SK-N-SH treated with all-trans-retinoic acid at 6 μM for 48 hours (cell line): Measurements from ENCODE around the gene ZFP91.

Experiments
- ATAC-seq: fragments of 200-7000 bp; cut with Tn5 transposase; 3 replicates; pipeline ENCODE4 v1.9.1; 2020; ENCODE audit warnings: mild to moderate bottlenecking, moderate library complexity
- ARNTL ChIP-seq: fragments of 450-650 bp; formaldehyde crosslinking; IDR thresholded peaks from 2 replicates; pipeline ENCODE4 v1.5.0; 2020; ENCODE audit warnings: low read depth, mild to moderate bottlenecking, moderate library complexity, borderline replicate concordance
- BACH2 ChIP-seq: fragments of 250-450 bp; sonication (Bioruptor Pico); IDR thresholded peaks from 2 replicates; pipeline ENCODE4 v1.9.0; 2021; ENCODE audit warnings: mild to moderate bottlenecking, borderline replicate concordance
- CSDC2 ChIP-seq: fragments of 250-450 bp; sonication (Bioruptor Pico); IDR thresholded peaks from 2 replicates; pipeline ENCODE4 v1.5.0; 2020; ENCODE audit warnings: mild to moderate bottlenecking, moderate library complexity
- ESRRG ChIP-seq: fragments of 250-450 bp; sonication (Bioruptor Pico); IDR thresholded peaks from 2 replicates; pipeline ENCODE4 v1.6.1; 2021; ENCODE audit warnings: mild to moderate bottlenecking
- GLIS3 ChIP-seq: fragments of 250-450 bp; sonication (Bioruptor Pico); IDR thresholded peaks from 2 replicates; pipeline ENCODE4 v1.5.0; 2020; ENCODE audit warnings: mild to moderate bottlenecking, moderate library complexity
- ISL1 ChIP-seq: fragments of 250-450 bp; sonication (Bioruptor Pico); IDR thresholded peaks from 2 replicates; pipeline ENCODE4 v2.1.2; 2022; ENCODE audit warnings: mild to moderate bottlenecking, moderate library complexity
- OSR1 ChIP-seq: fragments of 250-450 bp; sonication (Bioruptor Pico); IDR thresholded peaks from 2 replicates; pipeline ENCODE4 v1.8.0; 2022; ENCODE audit warnings: moderate library complexity, mild to moderate bottlenecking, inconsistent platforms
- PATZ1 ChIP-seq: fragments of 250-450 bp; sonication (Bioruptor Pico); IDR thresholded peaks from 2 replicates; pipeline ENCODE4 v1.8.0; 2020; ENCODE audit warnings: mild to moderate bottlenecking, moderate library complexity, borderline replicate concordance
- PPARA ChIP-seq: fragments of 250-450 bp; sonication (Bioruptor Pico); IDR thresholded peaks from 2 replicates; pipeline ENCODE4 v1.5.0; 2020; ENCODE audit warnings: mild to moderate bottlenecking, borderline replicate concordance
- RARB ChIP-seq: fragments of 250-450 bp; sonication (Bioruptor Pico); IDR thresholded peaks from 2 replicates; pipeline ENCODE4 v1.8.0; 2021; ENCODE audit warnings: mild to moderate bottlenecking, moderate library complexity
- SNAI2 ChIP-seq: fragments of 250-450 bp; sonication (Bioruptor Pico); IDR thresholded peaks from 2 replicates; pipeline ENCODE4 v1.5.0; 2020; ENCODE audit warnings: mild to moderate bottlenecking, moderate library complexity
- TCF4 ChIP-seq: fragments of 250-450 bp; sonication (Bioruptor Pico); IDR thresholded peaks from 2 replicates; pipeline ENCODE4 v1.8.0; 2021; ENCODE audit warnings: mild to moderate bottlenecking, moderate library complexity, borderline replicate concordance
- TSHZ2 ChIP-seq: fragments of 250-450 bp; sonication (Bioruptor Pico); IDR thresholded peaks from 2 replicates; pipeline ENCODE4 v1.5.0; 2020; ENCODE audit warnings: mild to moderate bottlenecking, moderate library complexity
- ZC3H10 ChIP-seq: fragments of 250-450 bp; sonication (Bioruptor Pico); IDR thresholded peaks from 2 replicates; pipeline ENCODE4 v1.5.1; 2021; ENCODE audit warnings: mild to moderate bottlenecking, moderate library complexity
- ZFP3 ChIP-seq: fragments of 250-450 bp; sonication (Bioruptor Pico); IDR thresholded peaks from 2 replicates; pipeline ENCODE4 v1.5.0; 2020; ENCODE audit warnings: mild to moderate bottlenecking, moderate library complexity
- ZFP30 ChIP-seq: fragments of 450-650 bp; formaldehyde crosslinking; IDR thresholded peaks from 2 replicates; pipeline ENCODE4 v1.5.0; 2022; ENCODE audit warnings: mild to moderate bottlenecking, moderate library complexity
- ZNF565 ChIP-seq: fragments of 450-650 bp; formaldehyde crosslinking; conservative IDR thresholded peaks from 2 replicates; pipeline ENCODE4 v1.5.0; 2020; ENCODE audit warnings: low read depth, mild to moderate bottlenecking, moderate library complexity
- ZNF70 ChIP-seq: fragments of 450-650 bp; formaldehyde crosslinking; IDR thresholded peaks from 2 replicates; pipeline ENCODE4 v1.5.0; 2020; ENCODE audit warnings: mild to moderate bottlenecking, moderate library complexity
- TF ChIP-seq, protein P1 (sequence below): fragments of 250-450 bp; sonication (Bioruptor Pico); IDR thresholded peaks from 2 replicates; pipeline ENCODE4 v1.8.0; 2021; ENCODE audit warnings: low read depth, mild to moderate bottlenecking, moderate library complexity, borderline replicate concordance
- TF ChIP-seq, protein P2 (sequence below): fragments of 250-450 bp; sonication (Bioruptor Pico); IDR thresholded peaks from 2 replicates; pipeline ENCODE4 v1.5.1; 2021; ENCODE audit warnings: mild to moderate bottlenecking, moderate library complexity

ZFP91 gene

GRCh38 chr11:58615559-58615958 is 36.7 kb downstream of the ZFP91 start:
- TF ChIP-seq ISL1 = no peak
- TF ChIP-seq PPARA (CRISPR knock-in tag) = no peak
- TF ChIP-seq PATZ1 = no peak
- no peak for TF ChIP-seq OSR1 (CRISPR knock-in tag)
- TF ChIP-seq ESRRG = no peak
- TF ChIP-seq ZNF565 = no peak
- TF ChIP-seq, protein P1, sequence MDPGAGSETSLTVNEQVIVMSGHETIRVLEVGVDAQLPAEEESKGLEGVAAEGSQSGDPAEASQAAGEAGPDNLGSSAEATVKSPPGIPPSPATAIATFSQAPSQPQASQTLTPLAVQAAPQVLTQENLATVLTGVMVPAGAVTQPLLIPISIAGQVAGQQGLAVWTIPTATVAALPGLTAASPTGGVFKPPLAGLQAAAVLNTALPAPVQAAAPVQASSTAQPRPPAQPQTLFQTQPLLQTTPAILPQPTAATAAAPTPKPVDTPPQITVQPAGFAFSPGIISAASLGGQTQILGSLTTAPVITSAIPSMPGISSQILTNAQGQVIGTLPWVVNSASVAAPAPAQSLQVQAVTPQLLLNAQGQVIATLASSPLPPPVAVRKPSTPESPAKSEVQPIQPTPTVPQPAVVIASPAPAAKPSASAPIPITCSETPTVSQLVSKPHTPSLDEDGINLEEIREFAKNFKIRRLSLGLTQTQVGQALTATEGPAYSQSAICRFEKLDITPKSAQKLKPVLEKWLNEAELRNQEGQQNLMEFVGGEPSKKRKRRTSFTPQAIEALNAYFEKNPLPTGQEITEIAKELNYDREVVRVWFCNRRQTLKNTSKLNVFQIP (CRISPR knock-in tag) = no peak
- no peak for TF ChIP-seq ZNF70 (CRISPR knock-in tag)
- no peak for TF ChIP-seq TSHZ2 (CRISPR knock-in tag)
- no peak for TF ChIP-seq ARNTL
- TF ChIP-seq BACH2 (CRISPR knock-in tag) = no peak
- no peak for TF ChIP-seq CSDC2 (CRISPR knock-in tag)
- no peak for TF ChIP-seq TCF4 (CRISPR knock-in tag)
- no peak for TF ChIP-seq ZFP30
- no peak for TF ChIP-seq GLIS3
- no peak for TF ChIP-seq RARB
- TF ChIP-seq ZC3H10 (CRISPR knock-in tag) = no peak
- TF ChIP-seq SNAI2 (CRISPR knock-in tag) = no peak
- ATAC-seq = no peak

DNA sequence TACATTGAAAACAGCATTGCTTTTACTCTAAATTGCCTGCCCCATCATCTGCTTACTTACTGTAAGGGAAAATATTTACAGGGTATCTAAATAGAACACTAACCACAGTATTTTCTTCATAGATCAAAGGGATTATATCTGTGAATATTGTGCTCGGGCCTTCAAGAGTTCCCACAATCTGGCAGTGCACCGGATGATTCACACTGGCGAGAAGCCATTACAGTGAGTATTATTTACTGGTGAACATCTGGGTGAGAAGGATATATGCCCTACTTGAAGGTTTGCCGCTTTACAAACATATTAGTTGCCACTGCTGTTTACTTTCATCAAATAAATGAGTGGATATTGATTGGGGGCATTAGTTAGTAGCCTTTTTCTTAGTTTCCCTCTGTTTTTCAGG is 37.7 kb downstream of the ZFP91 start:
- no peak for TF ChIP-seq ZC3H10 (CRISPR knock-in tag)
- no peak for TF ChIP-seq PATZ1
- TF ChIP-seq, protein P2, sequence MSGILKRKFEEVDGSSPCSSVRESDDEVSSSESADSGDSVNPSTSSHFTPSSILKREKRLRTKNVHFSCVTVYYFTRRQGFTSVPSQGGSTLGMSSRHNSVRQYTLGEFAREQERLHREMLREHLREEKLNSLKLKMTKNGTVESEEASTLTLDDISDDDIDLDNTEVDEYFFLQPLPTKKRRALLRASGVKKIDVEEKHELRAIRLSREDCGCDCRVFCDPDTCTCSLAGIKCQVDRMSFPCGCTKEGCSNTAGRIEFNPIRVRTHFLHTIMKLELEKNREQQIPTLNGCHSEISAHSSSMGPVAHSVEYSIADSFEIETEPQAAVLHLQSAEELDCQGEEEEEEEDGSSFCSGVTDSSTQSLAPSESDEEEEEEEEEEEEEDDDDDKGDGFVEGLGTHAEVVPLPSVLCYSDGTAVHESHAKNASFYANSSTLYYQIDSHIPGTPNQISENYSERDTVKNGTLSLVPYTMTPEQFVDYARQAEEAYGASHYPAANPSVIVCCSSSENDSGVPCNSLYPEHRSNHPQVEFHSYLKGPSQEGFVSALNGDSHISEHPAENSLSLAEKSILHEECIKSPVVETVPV (CRISPR knock-in tag) = no peak
- no peak for TF ChIP-seq GLIS3
- TF ChIP-seq BACH2 (CRISPR knock-in tag) = no peak
- TF ChIP-seq ARNTL = no peak
- no peak for TF ChIP-seq RARB
- no peak for TF ChIP-seq ESRRG
- TF ChIP-seq ZFP3 (CRISPR knock-in tag) = no peak
- no peak for TF ChIP-seq ISL1
- no peak for TF ChIP-seq TSHZ2 (CRISPR knock-in tag)
- ATAC-seq = peak; percentile 47; the same call in 1 of the 3 replicates
